Type B pancreatic cell (in vitro differentiated cells): Measurements from ENCODE around the gene RPL11. TPM values are rescaled to one million over a fixed set of nuclear protein-coding genes. Genes with fewer than 3 reads are reported as not detected.
"Not testable (repeated sequence)": the region's sequence is repeated elsewhere in the genome, so short reads cannot be mapped to it uniquely, and the experiment has no call there.

ENCODE experiments used
- DNase-seq: peaks from one replicate; pipeline ENCODE4 v3.0.0; 2021; ENCODE audit warnings: mixed read lengths; ENCODE audit not compliant: unreplicated experiment; ENCODE audit errors: extremely low spot score
- H3K27ac Mint-ChIP-seq: 2 replicates; pipeline ENCODE4 v1.8.0; 2021; ENCODE audit warnings: mild to moderate bottlenecking, mixed read lengths
- H3K27me3 Mint-ChIP-seq: 2 replicates; pipeline ENCODE4 v1.8.0; 2021; ENCODE audit warnings: mixed read lengths
- H3K36me3 Mint-ChIP-seq: 2 replicates; pipeline ENCODE4 v1.8.0; 2021; ENCODE audit warnings: mixed read lengths
- H3K4me1 Mint-ChIP-seq: one replicate; pipeline ENCODE4 v1.8.0; 2021; ENCODE audit warnings: mixed read lengths; ENCODE audit not compliant: unreplicated experiment
- H3K4me3 Mint-ChIP-seq: 2 replicates; pipeline ENCODE4 v1.8.0; 2021; ENCODE audit warnings: mild to moderate bottlenecking, mixed read lengths
- H3K9me3 Mint-ChIP-seq: 2 replicates; pipeline ENCODE4 v1.8.0; 2021; ENCODE audit warnings: mixed read lengths
- total RNA-seq: library from RNA; stranded (reverse); gene quantifications from 2 replicates; pipeline ENCODE4 v1.2.1, GENCODE V29; 2021; ENCODE audit warnings: low replicate concordance
- TF ChIP-seq, protein P1 (sequence below): fragments of 200-600 bp; sonication (generic); conservative IDR thresholded peaks from 2 replicates; pipeline ENCODE4 v1.5.0; 2021; ENCODE audit warnings: antibody characterized with exemption, mild to moderate bottlenecking

The RPL11 gene
- total RNA-seq, 1 donor from 2014 or later = 1,209 TPM

DNA sequence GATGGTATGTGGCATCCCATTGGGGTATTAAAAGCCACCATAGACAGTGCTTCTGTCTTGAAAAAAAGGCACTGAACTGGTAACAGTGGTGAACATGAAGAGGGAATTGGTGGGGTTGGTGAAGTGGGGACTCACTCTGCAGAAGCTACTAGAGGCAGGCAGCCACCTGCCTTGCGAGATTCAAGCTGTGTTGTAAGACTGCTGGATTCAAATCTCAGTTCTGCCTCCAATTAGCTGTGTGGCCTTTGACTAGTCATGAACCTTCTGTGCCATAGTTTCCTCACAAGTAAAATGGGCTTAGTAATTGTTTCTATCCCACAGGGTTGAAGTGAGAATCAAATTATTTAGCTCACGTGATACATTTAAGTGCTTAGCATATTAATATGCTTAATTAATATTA, 35.1 kb downstream of the RPL11 start:
- H3K9me3 Mint-ChIP-seq = no peaks in the 10 kb centered on the region
- H3K4me3 Mint-ChIP-seq = no peak overlapping the region
- H3K27ac Mint-ChIP-seq = no peak overlapping the region
- TF ChIP-seq, protein P1, sequence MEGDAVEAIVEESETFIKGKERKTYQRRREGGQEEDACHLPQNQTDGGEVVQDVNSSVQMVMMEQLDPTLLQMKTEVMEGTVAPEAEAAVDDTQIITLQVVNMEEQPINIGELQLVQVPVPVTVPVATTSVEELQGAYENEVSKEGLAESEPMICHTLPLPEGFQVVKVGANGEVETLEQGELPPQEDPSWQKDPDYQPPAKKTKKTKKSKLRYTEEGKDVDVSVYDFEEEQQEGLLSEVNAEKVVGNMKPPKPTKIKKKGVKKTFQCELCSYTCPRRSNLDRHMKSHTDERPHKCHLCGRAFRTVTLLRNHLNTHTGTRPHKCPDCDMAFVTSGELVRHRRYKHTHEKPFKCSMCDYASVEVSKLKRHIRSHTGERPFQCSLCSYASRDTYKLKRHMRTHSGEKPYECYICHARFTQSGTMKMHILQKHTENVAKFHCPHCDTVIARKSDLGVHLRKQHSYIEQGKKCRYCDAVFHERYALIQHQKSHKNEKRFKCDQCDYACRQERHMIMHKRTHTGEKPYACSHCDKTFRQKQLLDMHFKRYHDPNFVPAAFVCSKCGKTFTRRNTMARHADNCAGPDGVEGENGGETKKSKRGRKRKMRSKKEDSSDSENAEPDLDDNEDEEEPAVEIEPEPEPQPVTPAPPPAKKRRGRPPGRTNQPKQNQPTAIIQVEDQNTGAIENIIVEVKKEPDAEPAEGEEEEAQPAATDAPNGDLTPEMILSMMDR = no peak
- no peaks in the 10 kb centered on the region for H3K27me3 Mint-ChIP-seq
- no peak for DNase-seq
- H3K36me3 Mint-ChIP-seq = peaks cover 5% of the 10 kb centered on the region
- peaks cover 16% of the 10 kb centered on the region for H3K4me1 Mint-ChIP-seq

DNA sequence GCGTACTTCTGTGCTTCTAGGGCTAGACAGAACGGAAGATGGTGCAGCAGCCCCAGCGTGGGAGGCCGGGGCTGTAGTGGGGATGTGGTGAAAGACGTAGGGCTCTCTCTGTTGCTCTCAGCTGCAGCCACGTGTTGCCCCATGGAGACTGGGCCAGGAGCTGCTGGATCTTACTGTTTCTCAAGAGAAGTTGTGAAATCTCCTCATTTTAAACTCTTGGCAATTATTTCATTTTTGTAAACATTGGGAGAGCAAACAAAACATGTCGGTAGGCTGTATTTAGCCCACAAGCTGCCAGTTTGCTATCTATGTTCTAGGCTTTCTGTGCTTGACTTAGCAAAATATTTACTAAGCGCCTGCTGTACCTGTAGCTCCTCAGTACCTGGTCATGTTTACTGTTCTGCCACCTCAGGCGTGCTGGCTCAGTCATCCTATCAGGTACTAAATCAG, 35.8 kb downstream of the RPL11 start:
- Mint-ChIP-seq H3K36me3 (peaks cover 5% of the 10 kb centered on the region), H3K27ac (peak overlapping the region; percentile 16), H3K4me1 (peaks cover 16% of the 10 kb centered on the region), H3K27me3 (no peaks in the 10 kb centered on the region), H3K4me3 (no peak overlapping the region), H3K9me3 (no peaks in the 10 kb centered on the region)
- no peak for DNase-seq
- TF ChIP-seq, protein P1 = no peak

DNA sequence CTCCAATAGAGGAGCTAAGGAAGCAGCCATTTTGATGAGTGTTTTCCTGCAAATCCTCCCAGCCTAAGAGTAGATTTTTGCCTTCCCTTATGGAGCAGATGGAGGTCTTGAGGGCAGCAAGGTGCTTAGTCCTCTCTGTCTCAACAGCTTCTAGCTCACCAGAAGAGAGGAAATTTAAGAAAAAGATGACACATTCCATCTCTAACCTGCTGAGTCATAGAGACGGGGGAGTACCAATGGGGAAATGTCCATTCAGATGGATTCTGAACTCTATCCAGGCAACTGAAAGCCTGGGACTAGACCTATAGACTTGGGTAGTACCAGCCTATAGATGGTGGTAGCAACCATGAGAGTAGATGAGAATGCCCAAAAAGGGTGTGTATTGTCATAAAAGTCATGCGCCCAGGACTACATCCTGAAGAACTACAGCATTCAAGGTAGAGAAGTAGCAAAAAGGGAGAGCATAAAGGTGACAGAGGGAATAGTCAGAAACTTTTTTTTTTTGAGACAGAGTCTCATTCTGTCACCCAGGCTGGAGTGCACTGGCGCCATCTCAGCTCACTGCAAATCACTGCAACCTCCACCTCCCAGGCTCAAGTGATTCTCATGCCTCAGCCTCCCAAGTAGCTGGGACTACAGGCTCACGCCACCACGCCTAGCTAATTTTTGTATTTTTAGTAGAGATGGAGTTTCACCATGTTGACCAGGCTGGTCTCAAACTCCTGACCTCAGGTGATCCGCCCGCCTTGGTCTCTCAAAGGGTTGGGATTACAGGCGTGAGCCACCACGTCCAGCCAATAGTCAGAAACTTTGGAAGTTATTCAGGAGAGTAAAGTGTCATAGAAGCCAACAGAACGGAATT, 41.0 kb downstream of the RPL11 start:
- no peaks in the 10 kb centered on the region for H3K9me3 Mint-ChIP-seq
- no peak overlapping the region for H3K4me3 Mint-ChIP-seq
- TF ChIP-seq, protein P1 = no peak
- H3K4me1 Mint-ChIP-seq = peaks cover 11% of the 10 kb centered on the region
- peaks cover 5% of the 10 kb centered on the region for H3K36me3 Mint-ChIP-seq
- no peak overlapping the region for H3K27ac Mint-ChIP-seq
- no peak for DNase-seq
- H3K27me3 Mint-ChIP-seq = no peaks in the 10 kb centered on the region

DNA sequence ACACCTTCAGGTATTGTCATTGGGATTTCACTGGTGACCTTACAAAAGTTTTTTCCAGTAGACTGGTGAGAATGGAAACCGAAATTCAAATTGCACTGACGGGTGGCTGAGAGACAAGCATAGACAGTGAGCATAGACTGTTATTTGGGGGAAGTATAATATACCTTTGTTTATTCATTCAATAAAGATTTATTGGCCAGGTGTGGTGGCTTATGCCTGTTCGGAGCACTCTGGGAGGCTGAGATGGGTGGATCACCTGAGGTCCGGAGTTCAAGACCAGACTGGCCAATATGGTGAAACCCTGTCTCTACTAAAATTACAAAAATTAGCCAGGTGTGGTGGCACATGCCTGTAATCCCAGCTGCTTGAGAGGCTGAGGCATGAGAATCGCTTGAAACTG, 41.7 kb downstream of the RPL11 start:
- H3K27me3 Mint-ChIP-seq, H3K9me3 Mint-ChIP-seq, H3K4me3 Mint-ChIP-seq: not testable (repeated sequence)

DNA sequence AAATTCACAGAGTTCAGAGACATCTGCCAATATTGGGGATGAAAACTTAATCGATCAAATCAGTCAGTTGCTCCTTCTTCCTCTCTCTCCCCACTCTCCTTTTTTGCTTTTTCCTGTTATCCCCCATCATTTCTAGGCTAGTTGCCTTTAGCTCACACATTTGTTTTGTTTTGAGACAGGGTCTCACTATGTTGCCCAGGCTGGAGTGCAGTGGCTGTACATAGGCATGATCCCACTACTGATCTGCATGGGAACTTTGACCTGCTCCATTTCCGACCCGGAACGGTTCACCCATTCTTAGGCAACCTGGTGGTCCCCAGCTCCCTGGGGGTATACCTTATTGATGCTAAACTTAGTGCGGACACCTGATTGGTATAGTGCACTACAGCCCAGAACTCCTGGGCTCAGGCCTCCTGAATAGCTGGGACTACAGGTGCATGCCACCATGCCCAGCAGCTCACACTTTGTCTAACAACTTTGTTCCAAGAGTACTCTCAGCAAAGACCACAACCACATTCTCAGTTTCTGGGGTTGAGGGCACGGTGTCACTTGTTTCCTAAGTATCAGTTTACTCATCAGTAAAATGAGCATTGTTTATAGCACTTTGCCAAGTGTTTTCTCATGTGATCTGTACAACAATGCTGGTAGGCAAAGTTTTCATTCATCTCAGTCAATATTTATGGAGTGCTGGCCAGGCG, 45.0 kb downstream of the RPL11 start:
- no peaks in the 10 kb centered on the region for H3K9me3 Mint-ChIP-seq

More for the DNA sequence above, 41.7 kb downstream of the RPL11 start:
- not testable (repeated sequence) for H3K36me3 Mint-ChIP-seq, DNase-seq, H3K4me1 Mint-ChIP-seq, H3K27ac Mint-ChIP-seq

More for the DNA sequence above, 45.0 kb downstream of the RPL11 start:
- Mint-ChIP-seq H3K4me1 (no peaks in the 10 kb centered on the region), H3K27me3 (no peaks in the 10 kb centered on the region), H3K27ac (no peak overlapping the region), H3K36me3 (no peaks in the 10 kb centered on the region), H3K4me3 (no peak overlapping the region)
- DNase-seq = no peak
- TF ChIP-seq, protein P1 = no peak
